ENCODE data around the gene ABLIM2. TPM values are rescaled to one million over a fixed set of nuclear protein-coding genes. Genes with fewer than 3 reads are reported as not detected.

Gene ABLIM2
- total and polyA plus RNA-seq, 2 of the 13 experiments (the other 11 are each of a cell fraction or from before 2014, with no cell fraction given): 0.20 to 0.37 TPM

- POLR2A ChIA-PET: interaction anchor here (1.5 kb wide), 1 partner anchor 179 kb away, joined by 5 read pairs; no protein-coding TSS in a partner anchor
- no peaks in the 10 kb centered on the region for H4K20me1 ChIP-seq (ENCODE audit: insufficient read depth, low read length)
- no peak overlapping the region; a peak in 1 of 6 replicates for H3K4me3 ChIP-seq (replicated peaks in 1 of 3; ENCODE audit: insufficient read depth in 1 of 3, low read depth in 2 of 3, low read length in 3 of 3)
- H3K4me1 ChIP-seq (ENCODE audit: insufficient read depth, low read length): peaks cover 42% of the 10 kb centered on the region
- peak; percentile 13; the same call in 1 of the 3 replicates for ATAC-seq
- H3K9ac ChIP-seq (ENCODE audit: insufficient read depth, low read depth, low read length): no peak overlapping the region
- H3K4me2 ChIP-seq (ENCODE audit: low read depth, low read length): no peak overlapping the region; the same call in 1 of the 2 replicates
- no peak for FAIRE-seq
- no peaks in the 10 kb centered on the region for H3K79me2 ChIP-seq (ENCODE audit: insufficient read depth, low read length)
- BruUV-seq (replicated peaks): no TSS peak
- in situ Hi-C loops (cut with HindIII; ENCODE audit: extremely low pct_ligation_motif_present, low pct_unique_long_range_greater_than_20kb) (no loop called here), intact Hi-C loops (cut with micrococcal nuclease; ENCODE audit: unreplicated experiment) (loop anchor here (10.0 kb wide), 1 partner anchor 110 kb away; no protein-coding TSS in a partner anchor)
- no peak overlapping the region for H2AFZ ChIP-seq (ENCODE audit: low read length)
- WGBS (ENCODE audit: low lambda C conversion rate): 64% methylated on average over 12 of the region's 31 CpGs
- CTCF ChIA-PET (ENCODE audit: low intra/inter-chr PET ratio, low total read pairs): no interaction called here
- TF ChIP-seq FOSL1 (CRISPR knock-in tag; IDR thresholded peaks at IDR 0.05; ENCODE audit: borderline replicate concordance): no peak
- TF ChIP-seq, protein P1, sequence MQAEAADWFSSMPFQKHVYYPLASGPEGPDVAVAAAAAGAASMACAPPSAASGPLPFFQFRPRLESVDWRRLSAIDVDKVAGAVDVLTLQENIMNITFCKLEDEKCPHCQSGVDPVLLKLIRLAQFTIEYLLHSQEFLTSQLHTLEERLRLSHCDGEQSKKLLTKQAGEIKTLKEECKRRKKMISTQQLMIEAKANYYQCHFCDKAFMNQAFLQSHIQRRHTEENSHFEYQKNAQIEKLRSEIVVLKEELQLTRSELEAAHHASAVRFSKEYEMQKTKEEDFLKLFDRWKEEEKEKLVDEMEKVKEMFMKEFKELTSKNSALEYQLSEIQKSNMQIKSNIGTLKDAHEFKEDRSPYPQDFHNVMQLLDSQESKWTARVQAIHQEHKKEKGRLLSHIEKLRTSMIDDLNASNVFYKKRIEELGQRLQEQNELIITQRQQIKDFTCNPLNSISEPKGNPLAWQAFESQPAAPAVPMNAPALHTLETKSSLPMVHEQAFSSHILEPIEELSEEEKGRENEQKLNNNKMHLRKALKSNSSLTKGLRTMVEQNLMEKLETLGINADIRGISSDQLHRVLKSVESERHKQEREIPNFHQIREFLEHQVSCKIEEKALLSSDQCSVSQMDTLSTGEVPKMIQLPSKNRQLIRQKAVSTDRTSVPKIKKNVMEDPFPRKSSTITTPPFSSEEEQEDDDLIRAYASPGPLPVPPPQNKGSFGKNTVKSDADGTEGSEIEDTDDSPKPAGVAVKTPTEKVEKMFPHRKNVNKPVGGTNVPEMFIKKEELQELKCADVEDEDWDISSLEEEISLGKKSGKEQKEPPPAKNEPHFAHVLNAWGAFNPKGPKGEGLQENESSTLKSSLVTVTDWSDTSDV (CRISPR knock-in tag; IDR thresholded peaks at IDR 0.05): no peak
- TF ChIP-seq, protein P2, sequence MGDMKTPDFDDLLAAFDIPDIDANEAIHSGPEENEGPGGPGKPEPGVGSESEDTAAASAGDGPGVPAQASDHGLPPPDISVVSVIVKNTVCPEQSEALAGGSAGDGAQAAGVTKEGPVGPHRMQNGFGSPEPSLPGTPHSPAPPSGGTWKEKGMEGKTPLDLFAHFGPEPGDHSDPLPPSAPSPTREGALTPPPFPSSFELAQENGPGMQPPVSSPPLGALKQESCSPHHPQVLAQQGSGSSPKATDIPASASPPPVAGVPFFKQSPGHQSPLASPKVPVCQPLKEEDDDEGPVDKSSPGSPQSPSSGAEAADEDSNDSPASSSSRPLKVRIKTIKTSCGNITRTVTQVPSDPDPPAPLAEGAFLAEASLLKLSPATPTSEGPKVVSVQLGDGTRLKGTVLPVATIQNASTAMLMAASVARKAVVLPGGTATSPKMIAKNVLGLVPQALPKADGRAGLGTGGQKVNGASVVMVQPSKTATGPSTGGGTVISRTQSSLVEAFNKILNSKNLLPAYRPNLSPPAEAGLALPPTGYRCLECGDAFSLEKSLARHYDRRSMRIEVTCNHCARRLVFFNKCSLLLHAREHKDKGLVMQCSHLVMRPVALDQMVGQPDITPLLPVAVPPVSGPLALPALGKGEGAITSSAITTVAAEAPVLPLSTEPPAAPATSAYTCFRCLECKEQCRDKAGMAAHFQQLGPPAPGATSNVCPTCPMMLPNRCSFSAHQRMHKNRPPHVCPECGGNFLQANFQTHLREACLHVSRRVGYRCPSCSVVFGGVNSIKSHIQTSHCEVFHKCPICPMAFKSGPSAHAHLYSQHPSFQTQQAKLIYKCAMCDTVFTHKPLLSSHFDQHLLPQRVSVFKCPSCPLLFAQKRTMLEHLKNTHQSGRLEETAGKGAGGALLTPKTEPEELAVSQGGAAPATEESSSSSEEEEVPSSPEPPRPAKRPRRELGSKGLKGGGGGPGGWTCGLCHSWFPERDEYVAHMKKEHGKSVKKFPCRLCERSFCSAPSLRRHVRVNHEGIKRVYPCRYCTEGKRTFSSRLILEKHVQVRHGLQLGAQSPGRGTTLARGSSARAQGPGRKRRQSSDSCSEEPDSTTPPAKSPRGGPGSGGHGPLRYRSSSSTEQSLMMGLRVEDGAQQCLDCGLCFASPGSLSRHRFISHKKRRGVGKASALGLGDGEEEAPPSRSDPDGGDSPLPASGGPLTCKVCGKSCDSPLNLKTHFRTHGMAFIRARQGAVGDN (CRISPR knock-in tag; IDR thresholded peaks at IDR 0.05): 0 out of 2 replicates have a peak, but pooled peaks have one; percentile 3
- TF ChIP-seq BATF2 (CRISPR knock-in tag; IDR thresholded peaks at IDR 0.05): no peak
- TF ChIP-seq SP2 (CRISPR knock-in tag; IDR thresholded peaks at IDR 0.05): no peak
- no peak for TF ChIP-seq ZSCAN21 (CRISPR knock-in tag; IDR thresholded peaks at IDR 0.05; ENCODE audit: borderline replicate concordance)
- H3K9me3 ChIP-seq (ENCODE audit: low read length): no peaks in the 10 kb centered on the region
- H3K36me3 ChIP-seq (replicated peaks in 1 of 2; ENCODE audit: control insufficient read depth in 1 of 2, insufficient read depth in 2 of 2, low read length in 2 of 2): no peaks in the 10 kb centered on the region
- no peak overlapping the region for H3K27ac ChIP-seq (ENCODE audit: extremely low read length, insufficient read depth, low read length)
- DNase-seq (ENCODE audit: low spot score): no peak
- H3K27me3 ChIP-seq (ENCODE audit: control insufficient read depth in 1 of 2, insufficient read depth in 2 of 2, low read length in 2 of 2): peaks cover 7 to 53% of the 10 kb centered on the region in 2 experiments
Observed at GRCh38 chr4:7984286-7984925, 174.2 kb downstream of the ABLIM2 start.

Measured in HepG2 (cell line).